GM19099 (cell line): ENCODE results near the gene TMEM220.

Source experiments
- POLR2A ChIP-seq: IDR thresholded peaks from 3 replicates; pipeline ENCODE4 v1.6.1; 2011; ENCODE audit warnings: low read depth; ENCODE audit not compliant: insufficient read length; ENCODE audit errors: extremely low read depth

TMEM220 gene

GRCh38 chr17:10742431-10742830 is 12.6 kb upstream of the TMEM220 start:
- TF ChIP-seq POLR2A, result no peak

- no peak for TF ChIP-seq POLR2A
These were observed 11.8 kb upstream of the TMEM220 start for GRCh38 chr17:10741416-10742135.

- no peak for TF ChIP-seq POLR2A
These were observed 9.6 kb upstream of the TMEM220 start for GRCh38 chr17:10739386-10739785.

GRCh38 chr17:10738521-10739258 is 8.9 kb upstream of the TMEM220 start:
- no peak for TF ChIP-seq POLR2A

- no peak for TF ChIP-seq POLR2A
These were observed 7.9 kb upstream of the TMEM220 start for GRCh38 chr17:10737736-10738135.

- TF ChIP-seq POLR2A, result no peak
These were observed 7.4 kb upstream of the TMEM220 start for GRCh38 chr17:10737168-10737622.

- TF ChIP-seq POLR2A, result no peak
These were observed 6.0 kb upstream of the TMEM220 start for GRCh38 chr17:10735821-10736220.

- TF ChIP-seq POLR2A, result no peak
These were observed 5.4 kb upstream of the TMEM220 start for GRCh38 chr17:10735251-10735650.

GRCh38 chr17:10733666-10734065 is 3.8 kb upstream of the TMEM220 start:
- no peak for TF ChIP-seq POLR2A

GRCh38 chr17:10731408-10731879 is 1.6 kb upstream of the TMEM220 start:
- TF ChIP-seq POLR2A, result no peak

GRCh38 chr17:10728331-10728892 is 1.4 kb downstream of the TMEM220 start:
- TF ChIP-seq POLR2A, result no peak

GRCh38 chr17:10727192-10727591 is 2.6 kb downstream of the TMEM220 start:
- no peak for TF ChIP-seq POLR2A

GRCh38 chr17:10726196-10726595 is 3.6 kb downstream of the TMEM220 start:
- no peak for TF ChIP-seq POLR2A

- TF ChIP-seq POLR2A, result no peak
These were observed 4.6 kb downstream of the TMEM220 start for GRCh38 chr17:10725262-10725661.

GRCh38 chr17:10724546-10725195 is 5.2 kb downstream of the TMEM220 start:
- no peak for TF ChIP-seq POLR2A

- no peak for TF ChIP-seq POLR2A
These were observed 11.3 kb downstream of the TMEM220 start for GRCh38 chr17:10718547-10718946.

GRCh38 chr17:10716218-10716617 is 13.6 kb downstream of the TMEM220 start:
- no peak for TF ChIP-seq POLR2A
